CD4-positive, alpha-beta T cell treated with Interleukin-17A for 1 hour (primary cell): ENCODE results near the gene FLAD1.
A peak's percentile ranks its signal among the peaks of the same experiment; 100 is the strongest.

Experiments used
- DNase-seq: peaks from one replicate; pipeline ENCODE4 v3.0.0-alpha.2; 2020

The FLAD1 gene

GRCh38 chr1:154982897-154983648 is at the start of gene FLAD1:
FLAD1 (plus strand) TSS chr1:154983344; CDS start chr1:154983695, 351 bp downstream.
- DNase-seq = peak; percentile 99

- DNase-seq = no peak
These were observed 48.7 kb upstream of the FLAD1 start for GRCh38 chr1:154934358-154934948.

GRCh38 chr1:154935749-154936554 is 47.2 kb upstream of the FLAD1 start:
- DNase-seq = no peak

GRCh38 chr1:154936555-154937084 is 46.5 kb upstream of the FLAD1 start, which contains the start of gene PMVK:
PMVK (minus strand) TSS chr1:154936719; CDS start chr1:154936685, 34 bp downstream.
- DNase-seq = peak; percentile 98

GRCh38 chr1:154937085-154937987 is 45.8 kb upstream of the FLAD1 start:
- peak; percentile 95 for DNase-seq

GRCh38 chr1:154937988-154938386 is 45.2 kb upstream of the FLAD1 start:
- no peak for DNase-seq

- DNase-seq = no peak
These were observed 44.3 kb upstream of the FLAD1 start for GRCh38 chr1:154938604-154939399.

- no peak for DNase-seq
These were observed 43.0 kb upstream of the FLAD1 start for GRCh38 chr1:154940213-154940560.

- DNase-seq = peak; percentile 37
These were observed 42.4 kb upstream of the FLAD1 start for GRCh38 chr1:154940651-154941194.

GRCh38 chr1:154941333-154942013 is 41.7 kb upstream of the FLAD1 start:
- no peak for DNase-seq

GRCh38 chr1:154943649-154944400 is 39.3 kb upstream of the FLAD1 start:
- peak; percentile 53 for DNase-seq

- DNase-seq = no peak
These were observed 38.6 kb upstream of the FLAD1 start for GRCh38 chr1:154944401-154945159.

- DNase-seq = no peak
These were observed 37.8 kb upstream of the FLAD1 start for GRCh38 chr1:154945160-154945961.

- no peak for DNase-seq
These were observed 36.9 kb upstream of the FLAD1 start for GRCh38 chr1:154945962-154946850.

- DNase-seq = no peak
These were observed 35.1 kb upstream of the FLAD1 start for GRCh38 chr1:154948079-154948478.

GRCh38 chr1:154951901-154952657 is 31.1 kb upstream of the FLAD1 start:
- DNase-seq = peak; percentile 85
